Body of pancreas (tissue), 4 donors: ENCODE measurements around the gene CD247.

Experiments used
- POLR2A ChIP-seq, 3 donors: fragments of 450-650 bp; IDR thresholded peaks; one replicate each; pipeline ENCODE4 v1.6.1; 2016; ENCODE audit warnings: antibody characterized with exemption in 3 of 3, mild to moderate bottlenecking in 2 of 3
- TF ChIP-seq, protein P1 (sequence below), 7 experiments: fragments of 450-650 bp in 4 of 7; fragments of 200-600 bp in 3 of 7; sonication (generic) in 3 of 7; IDR thresholded peaks; one replicate each; pipeline ENCODE4 v1.5.1; 2016 to 2019; ENCODE audit warnings: antibody characterized with exemption in 7 of 7

DNA sequence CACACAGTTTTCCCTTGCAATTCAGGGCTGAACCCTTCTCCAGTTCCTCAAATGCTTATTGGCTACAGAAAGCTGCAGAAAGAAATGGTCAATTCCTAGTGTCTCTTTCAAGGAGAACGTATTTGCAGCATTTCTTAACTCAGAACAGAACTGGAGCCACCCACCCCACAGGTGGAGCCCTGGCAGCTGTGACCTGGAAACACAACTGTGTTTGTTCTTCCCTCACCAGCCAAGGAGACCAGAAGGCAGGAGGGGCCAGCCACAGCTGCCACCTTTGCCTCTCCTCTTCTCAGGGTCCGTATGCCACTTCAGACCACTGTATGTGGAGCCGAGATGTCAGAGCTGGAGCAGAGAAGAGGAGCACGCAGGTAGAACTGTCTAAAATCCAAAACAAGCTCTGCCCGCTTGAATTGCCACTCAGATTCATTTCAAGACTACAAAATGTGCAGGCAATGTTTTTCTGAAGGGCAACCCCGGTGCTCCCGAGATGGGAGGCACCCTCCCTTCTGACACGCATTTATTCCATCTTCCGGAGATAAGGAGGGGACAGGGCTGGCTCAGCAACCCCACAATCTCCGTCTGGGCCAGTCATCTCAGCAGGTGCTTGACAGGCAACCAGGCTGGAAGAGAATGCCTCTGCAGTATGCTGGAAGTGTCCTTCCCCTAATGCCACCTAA is 16.7 kb downstream of the CD247 start:
- TF ChIP-seq POLR2A (IDR thresholded peaks at IDR 0.05) = no peak
- TF ChIP-seq, protein P1, sequence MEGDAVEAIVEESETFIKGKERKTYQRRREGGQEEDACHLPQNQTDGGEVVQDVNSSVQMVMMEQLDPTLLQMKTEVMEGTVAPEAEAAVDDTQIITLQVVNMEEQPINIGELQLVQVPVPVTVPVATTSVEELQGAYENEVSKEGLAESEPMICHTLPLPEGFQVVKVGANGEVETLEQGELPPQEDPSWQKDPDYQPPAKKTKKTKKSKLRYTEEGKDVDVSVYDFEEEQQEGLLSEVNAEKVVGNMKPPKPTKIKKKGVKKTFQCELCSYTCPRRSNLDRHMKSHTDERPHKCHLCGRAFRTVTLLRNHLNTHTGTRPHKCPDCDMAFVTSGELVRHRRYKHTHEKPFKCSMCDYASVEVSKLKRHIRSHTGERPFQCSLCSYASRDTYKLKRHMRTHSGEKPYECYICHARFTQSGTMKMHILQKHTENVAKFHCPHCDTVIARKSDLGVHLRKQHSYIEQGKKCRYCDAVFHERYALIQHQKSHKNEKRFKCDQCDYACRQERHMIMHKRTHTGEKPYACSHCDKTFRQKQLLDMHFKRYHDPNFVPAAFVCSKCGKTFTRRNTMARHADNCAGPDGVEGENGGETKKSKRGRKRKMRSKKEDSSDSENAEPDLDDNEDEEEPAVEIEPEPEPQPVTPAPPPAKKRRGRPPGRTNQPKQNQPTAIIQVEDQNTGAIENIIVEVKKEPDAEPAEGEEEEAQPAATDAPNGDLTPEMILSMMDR (IDR thresholded peaks at IDR 0.05) = no peak
